Neural crest cell (in vitro differentiated cells): ENCODE data around the gene UBE2V1. TPM values are rescaled to one million over a fixed set of nuclear protein-coding genes. Genes with fewer than 3 reads are reported as not detected.

Experiments
- DNase-seq: peaks from one replicate; pipeline ENCODE4 v3.0.0; 2021; ENCODE audit warnings: low read depth, mixed read lengths, low spot score
- H3K27ac Mint-ChIP-seq: one replicate; pipeline ENCODE4 v1.8.0; 2021; ENCODE audit warnings: mild to moderate bottlenecking, mixed read lengths; ENCODE audit not compliant: unreplicated experiment
- H3K27me3 Mint-ChIP-seq: 2 replicates; pipeline ENCODE4 v1.8.0; 2021; ENCODE audit warnings: low read depth, mild to moderate bottlenecking, mixed read lengths
- H3K36me3 Mint-ChIP-seq: 2 replicates; pipeline ENCODE4 v1.8.0; 2021; ENCODE audit warnings: low read depth, mild to moderate bottlenecking, mixed read lengths
- H3K4me1 Mint-ChIP-seq: 2 replicates; pipeline ENCODE4 v1.8.0; 2021; ENCODE audit warnings: mixed read lengths
- H3K4me3 Mint-ChIP-seq: one replicate; pipeline ENCODE4 v1.8.0; 2021; ENCODE audit warnings: mild to moderate bottlenecking, mixed read lengths
- H3K9me3 Mint-ChIP-seq: 2 replicates; pipeline ENCODE4 v1.8.0; 2021; ENCODE audit warnings: mixed read lengths
- CTCF ChIP-seq: fragments of 200-600 bp; sonication (generic); conservative IDR thresholded peaks from 2 replicates; pipeline ENCODE4 v1.5.0; 2021; ENCODE audit warnings: antibody characterized with exemption, mild to moderate bottlenecking
- total RNA-seq: library from RNA; stranded (reverse); gene quantifications from 2 replicates; pipeline ENCODE4 v1.2.1, GENCODE V29; 2021

Gene UBE2V1
- total RNA-seq, 1 donor from 2014 or later = 147 TPM

GRCh38 chr20:50038169-50038568 lies 74.8 kb downstream of the UBE2V1 start:
- Mint-ChIP-seq H3K27me3 (no peaks in the 10 kb centered on the region), H3K36me3 (no peaks in the 10 kb centered on the region), H3K9me3 (no peaks in the 10 kb centered on the region), H3K4me3 (no peak overlapping the region), H3K4me1 (peaks cover 15% of the 10 kb centered on the region), H3K27ac (no peak overlapping the region)
- DNase-seq = no peak
- no peak for TF ChIP-seq CTCF

GRCh38 chr20:50037575-50037974 lies 75.4 kb downstream of the UBE2V1 start:
- DNase-seq = no peak

GRCh38 chr20:50037123-50037522 lies 75.8 kb downstream of the UBE2V1 start:
- Mint-ChIP-seq H3K4me1 (peaks cover 15% of the 10 kb centered on the region), H3K27me3 (no peaks in the 10 kb centered on the region)

More at GRCh38 chr20:50037575-50037974, 75.4 kb downstream of the UBE2V1 start:
- H3K27ac Mint-ChIP-seq = no peak overlapping the region
- H3K4me3 Mint-ChIP-seq = no peak overlapping the region
- H3K9me3 Mint-ChIP-seq = no peaks in the 10 kb centered on the region
- H3K4me1 Mint-ChIP-seq = peaks cover 15% of the 10 kb centered on the region
- no peaks in the 10 kb centered on the region for H3K36me3 Mint-ChIP-seq
- no peaks in the 10 kb centered on the region for H3K27me3 Mint-ChIP-seq
- no peak for TF ChIP-seq CTCF

GRCh38 chr20:50036703-50037102 lies 76.2 kb downstream of the UBE2V1 start:
- Mint-ChIP-seq H3K27me3 (no peaks in the 10 kb centered on the region), H3K9me3 (no peaks in the 10 kb centered on the region)
- no peak for TF ChIP-seq CTCF

More at GRCh38 chr20:50037123-50037522, 75.8 kb downstream of the UBE2V1 start:
- Mint-ChIP-seq H3K4me3 (no peak overlapping the region), H3K27ac (no peak overlapping the region), H3K36me3 (no peaks in the 10 kb centered on the region), H3K9me3 (no peaks in the 10 kb centered on the region)
- DNase-seq = no peak
- no peak for TF ChIP-seq CTCF

GRCh38 chr20:50034567-50035180 lies 78.3 kb downstream of the UBE2V1 start:
- no peak for DNase-seq
- H3K4me1 Mint-ChIP-seq = peaks cover 17% of the 10 kb centered on the region
- H3K36me3 Mint-ChIP-seq = no peaks in the 10 kb centered on the region
- H3K9me3 Mint-ChIP-seq = no peaks in the 10 kb centered on the region
- H3K27ac Mint-ChIP-seq = no peak overlapping the region
- H3K27me3 Mint-ChIP-seq = no peaks in the 10 kb centered on the region
- no peak overlapping the region for H3K4me3 Mint-ChIP-seq
- no peak for TF ChIP-seq CTCF

More at GRCh38 chr20:50036703-50037102, 76.2 kb downstream of the UBE2V1 start:
- Mint-ChIP-seq H3K4me1 (peaks cover 15% of the 10 kb centered on the region), H3K36me3 (no peaks in the 10 kb centered on the region), H3K4me3 (no peak overlapping the region), H3K27ac (no peak overlapping the region)
- DNase-seq = no peak
